Mucosa of descending colon (tissue), 3 donors: ENCODE data around the gene CHRND. TPM values are rescaled to one million over a fixed set of nuclear protein-coding genes. Genes with fewer than 3 reads are reported as not detected.
A peak's percentile ranks its signal among the peaks of the same experiment; 100 is the strongest.

ENCODE experiments used
- ATAC-seq: fragments of 200-7000 bp; cut with Tn5 transposase; one replicate; pipeline ENCODE4 v1.9.1; 2020; ENCODE audit warnings: mild to moderate bottlenecking, moderate library complexity
- DNase-seq, 3 donors: peaks; one replicate each; pipeline ENCODE4 v3.0.0-alpha.2; 2020
- H3K36me3 ChIP-seq: fragments of 200-600 bp; one replicate; pipeline ENCODE4 v1.8.0; 2021; ENCODE audit warnings: low read depth, mild to moderate bottlenecking
- H3K4me1 ChIP-seq: fragments of 200-600 bp; one replicate; pipeline ENCODE4 v1.8.0; 2021; ENCODE audit warnings: low read depth, mild to moderate bottlenecking
- H3K4me3 ChIP-seq: fragments of 200-600 bp; one replicate; pipeline ENCODE4 v1.8.0; 2021; ENCODE audit warnings: mild to moderate bottlenecking
- H3K9me3 ChIP-seq: fragments of 200-600 bp; one replicate; pipeline ENCODE4 v1.8.0; 2021; ENCODE audit warnings: mild to moderate bottlenecking
- intact Hi-C, 2 donors: fragments of 100-400 bp; cut with DNase I in 1 of 2; cut with micrococcal nuclease in 1 of 2; formaldehyde crosslinking; loops; one replicate each; pipeline versions ENCODE4 v1.11.0 to v1.11.1; 2022; cut with DNase I, micrococcal nuclease
- total RNA-seq, 3 donors: library from RNA; stranded (reverse); fragmentation: NEBNext Ultra II Directional in 2 of 3; extraction: Animal tissue kit (Norgen Biotek cat#: 25700) in 2 of 3; gene quantifications; one replicate each; pipeline versions ENCODE4 v1.2.1 to v1.2.4, GENCODE V29; 2021 to 2023
- TF ChIP-seq, protein P1 (sequence below): fragments of 200-600 bp; IDR thresholded peaks from one replicate; pipeline ENCODE4 v1.8.0; 2022; ENCODE audit warnings: antibody characterized with exemption, mild to moderate bottlenecking
- donor health status: DM: no; HTN: no; CAD: no; lungs with moderate emphysema.
- donor health status: DM: no; HTN: no; CAD: no.
- donor health status: DM: no; HTN: yes; CAD: no.

The CHRND gene
- total RNA-seq, 3 donors from 2014 or later, result not detected

DNA sequence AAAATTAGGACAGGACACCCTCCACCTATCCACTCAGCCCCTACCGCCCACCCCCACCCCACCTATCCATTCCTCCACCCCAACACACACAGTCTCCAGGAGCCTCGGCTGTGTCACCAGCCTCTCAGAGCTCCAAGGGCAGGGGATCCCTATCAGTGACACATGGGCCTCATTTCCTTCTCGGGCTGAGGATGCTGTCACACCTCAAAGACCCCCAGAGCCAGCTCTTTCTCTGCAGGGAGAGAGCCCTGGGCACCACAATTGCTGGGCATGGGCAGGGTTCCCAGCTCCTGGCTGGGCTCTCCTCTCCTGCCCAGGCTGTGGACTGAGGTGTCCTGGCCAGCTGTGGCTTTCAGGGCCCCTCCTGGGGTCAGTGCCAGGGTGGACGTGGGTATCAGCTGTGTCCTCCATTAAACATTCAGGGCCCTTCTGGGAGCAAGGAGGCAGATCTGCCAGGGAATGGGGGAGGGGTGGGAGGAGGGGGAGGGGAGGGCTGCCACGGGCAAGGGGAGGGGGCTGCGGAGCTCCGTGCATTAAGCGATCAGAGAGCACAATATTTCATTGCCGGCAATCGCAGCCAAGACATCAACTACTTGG is 24.1 kb upstream of the CHRND start:
- intact Hi-C loops, result no loop called here
- H3K4me3 ChIP-seq, result no peak overlapping the region
- peaks cover 6% of the 10 kb centered on the region for H3K4me1 ChIP-seq
- no peak for DNase-seq
- no peaks in the 10 kb centered on the region for H3K9me3 ChIP-seq
- no peaks in the 10 kb centered on the region for H3K36me3 ChIP-seq
- ATAC-seq, result no peak
- TF ChIP-seq, protein P1, sequence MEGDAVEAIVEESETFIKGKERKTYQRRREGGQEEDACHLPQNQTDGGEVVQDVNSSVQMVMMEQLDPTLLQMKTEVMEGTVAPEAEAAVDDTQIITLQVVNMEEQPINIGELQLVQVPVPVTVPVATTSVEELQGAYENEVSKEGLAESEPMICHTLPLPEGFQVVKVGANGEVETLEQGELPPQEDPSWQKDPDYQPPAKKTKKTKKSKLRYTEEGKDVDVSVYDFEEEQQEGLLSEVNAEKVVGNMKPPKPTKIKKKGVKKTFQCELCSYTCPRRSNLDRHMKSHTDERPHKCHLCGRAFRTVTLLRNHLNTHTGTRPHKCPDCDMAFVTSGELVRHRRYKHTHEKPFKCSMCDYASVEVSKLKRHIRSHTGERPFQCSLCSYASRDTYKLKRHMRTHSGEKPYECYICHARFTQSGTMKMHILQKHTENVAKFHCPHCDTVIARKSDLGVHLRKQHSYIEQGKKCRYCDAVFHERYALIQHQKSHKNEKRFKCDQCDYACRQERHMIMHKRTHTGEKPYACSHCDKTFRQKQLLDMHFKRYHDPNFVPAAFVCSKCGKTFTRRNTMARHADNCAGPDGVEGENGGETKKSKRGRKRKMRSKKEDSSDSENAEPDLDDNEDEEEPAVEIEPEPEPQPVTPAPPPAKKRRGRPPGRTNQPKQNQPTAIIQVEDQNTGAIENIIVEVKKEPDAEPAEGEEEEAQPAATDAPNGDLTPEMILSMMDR, result no peak

DNA sequence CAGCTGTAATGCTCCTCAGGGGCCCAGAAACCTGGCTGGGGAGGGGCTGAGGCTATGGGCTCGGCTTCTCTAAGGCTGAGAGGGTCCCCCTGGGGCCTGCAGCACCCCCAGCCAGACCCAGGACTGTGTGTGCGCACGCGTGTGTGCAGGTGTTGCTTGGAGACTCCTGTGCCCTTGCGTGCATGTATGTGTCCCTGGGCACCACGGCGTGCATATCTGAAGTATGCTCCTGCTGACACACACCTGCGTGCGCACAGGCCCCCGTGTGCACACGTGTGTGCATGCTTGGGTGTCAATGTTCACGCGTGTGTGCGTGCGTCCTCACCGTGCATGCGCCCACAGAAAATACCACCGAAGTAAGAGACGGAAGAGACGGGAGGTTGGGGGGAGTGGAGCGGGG is 23.4 kb upstream of the CHRND start:
- ATAC-seq, result no peak
- DNase-seq, result no peak
- H3K4me1 ChIP-seq, result peaks cover 6% of the 10 kb centered on the region
- TF ChIP-seq, protein P1, result no peak
- intact Hi-C loops, result no loop called here
- no peaks in the 10 kb centered on the region for H3K9me3 ChIP-seq
- no peaks in the 10 kb centered on the region for H3K36me3 ChIP-seq
- H3K4me3 ChIP-seq, result no peak overlapping the region

DNA sequence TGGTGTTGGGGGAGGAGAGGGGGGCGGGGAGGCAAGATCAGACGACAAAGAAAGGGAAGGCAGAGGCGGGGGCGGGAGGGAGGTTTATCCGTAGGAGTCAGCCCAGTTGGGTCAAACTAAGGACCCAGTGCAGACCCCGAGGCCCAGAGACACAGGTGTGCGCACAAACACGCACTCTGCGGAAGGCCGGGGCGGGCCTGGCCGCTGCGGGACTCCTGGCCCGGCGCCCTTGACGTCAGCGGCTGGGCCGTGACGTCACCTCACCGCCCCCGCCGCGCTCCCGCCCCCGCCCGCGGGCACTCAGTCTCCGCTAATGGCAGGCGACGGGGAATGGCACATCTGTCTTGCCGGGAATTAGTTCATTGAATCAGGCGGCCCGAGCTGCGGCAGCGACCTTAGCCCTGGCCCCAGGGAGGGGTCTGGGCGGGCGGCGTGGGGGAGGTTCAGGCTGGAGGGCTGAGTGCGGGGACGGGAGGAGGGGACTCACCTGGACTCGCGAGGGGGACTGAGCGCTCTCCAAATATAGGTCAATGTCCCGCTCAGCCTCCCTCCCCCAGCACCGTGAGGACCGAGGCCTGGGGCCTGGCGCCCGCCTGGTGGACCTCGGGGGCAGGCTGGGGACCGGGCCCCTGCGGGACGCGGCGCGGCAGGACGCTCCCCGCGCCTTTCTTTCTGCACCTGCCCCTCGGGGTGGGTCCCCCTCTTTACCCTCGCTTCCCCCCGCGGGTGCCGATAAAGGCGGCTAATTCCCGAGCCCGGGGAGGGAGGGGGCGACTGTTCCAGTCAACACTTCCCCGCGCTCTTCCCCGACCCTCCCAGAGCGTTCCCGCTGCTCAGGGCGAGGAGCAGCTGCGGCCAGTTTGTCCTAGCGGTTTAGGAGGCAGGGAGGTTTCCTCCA is 22.8 kb upstream of the CHRND start:
- Histone ChIP-seq H3K9me3 (no peaks in the 10 kb centered on the region), H3K4me1 (peaks cover 6% of the 10 kb centered on the region), H3K4me3 (no peak overlapping the region), H3K36me3 (no peaks in the 10 kb centered on the region)
- ATAC-seq (peak; percentile 29), DNase-seq (peak in 1 of 3 donors; percentile 36)
- TF ChIP-seq, protein P1, result no peak
- intact Hi-C loops, result no loop called here

DNA sequence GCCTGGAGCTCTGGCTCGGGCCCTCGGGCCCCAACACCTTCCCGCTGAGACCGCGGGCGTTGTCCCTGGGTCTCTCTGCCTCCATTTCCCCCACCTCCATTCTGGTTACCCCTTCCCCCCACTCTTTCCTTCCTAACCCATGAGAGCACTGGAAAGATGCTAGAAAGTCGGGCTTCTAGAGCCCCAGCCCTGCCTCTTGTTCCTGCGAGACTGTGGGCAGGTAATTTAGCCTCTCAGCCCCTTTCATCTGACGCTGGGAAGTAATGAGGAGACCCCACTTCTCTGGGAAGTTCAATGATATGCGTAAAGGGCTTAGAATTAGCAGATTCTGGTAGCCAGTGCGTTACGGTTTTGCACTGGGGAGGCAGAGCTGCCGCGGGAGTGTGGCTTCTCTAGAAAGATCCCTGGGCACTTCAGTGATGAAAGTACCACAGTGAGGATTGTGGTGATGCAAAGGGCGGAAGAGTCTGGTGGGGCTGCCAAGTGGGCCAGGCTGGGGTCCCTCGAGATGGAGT is 22.1 kb upstream of the CHRND start:
- Histone ChIP-seq H3K4me1 (peaks cover 6% of the 10 kb centered on the region), H3K9me3 (no peaks in the 10 kb centered on the region), H3K4me3 (no peak overlapping the region), H3K36me3 (no peaks in the 10 kb centered on the region)
- no peak for ATAC-seq
- intact Hi-C loops, result no loop called here
- no peak for DNase-seq
- TF ChIP-seq, protein P1, result no peak

DNA sequence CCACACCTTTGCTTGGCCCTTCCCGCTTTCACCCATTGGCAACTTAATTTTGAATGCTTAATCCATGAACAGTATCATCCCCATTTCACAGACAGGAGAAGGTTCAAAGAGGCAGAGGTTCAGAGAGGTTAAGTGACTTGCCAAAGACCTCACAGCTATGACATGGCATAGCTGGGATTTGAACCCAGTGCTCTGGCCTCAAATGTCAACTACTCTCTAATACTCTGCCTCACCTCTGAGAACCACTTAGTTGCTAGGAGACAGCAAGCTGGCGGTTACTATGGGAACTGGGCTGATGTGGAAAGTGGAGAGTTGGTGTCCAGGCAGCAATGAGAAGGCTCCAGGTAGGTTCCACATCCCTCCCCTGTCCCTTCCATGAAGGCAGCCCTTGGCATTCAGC is 21.5 kb upstream of the CHRND start:
- DNase-seq, result no peak
- TF ChIP-seq, protein P1, result no peak
- H3K4me1 ChIP-seq, result peaks cover 6% of the 10 kb centered on the region
- no peaks in the 10 kb centered on the region for H3K9me3 ChIP-seq
- ATAC-seq, result no peak
- intact Hi-C loops, result no loop called here
- H3K36me3 ChIP-seq, result no peaks in the 10 kb centered on the region
- no peak overlapping the region for H3K4me3 ChIP-seq
